Measurements from ENCODE around the gene FRMD7. TPM values are rescaled to one million over a fixed set of nuclear protein-coding genes. Genes with fewer than 3 reads are reported as not detected.

FRMD7 gene
- total RNA-seq, 6 experiments from 2014 or later: 0.07 to 0.18 (median 0.09) TPM; not detected in 3

DNA sequence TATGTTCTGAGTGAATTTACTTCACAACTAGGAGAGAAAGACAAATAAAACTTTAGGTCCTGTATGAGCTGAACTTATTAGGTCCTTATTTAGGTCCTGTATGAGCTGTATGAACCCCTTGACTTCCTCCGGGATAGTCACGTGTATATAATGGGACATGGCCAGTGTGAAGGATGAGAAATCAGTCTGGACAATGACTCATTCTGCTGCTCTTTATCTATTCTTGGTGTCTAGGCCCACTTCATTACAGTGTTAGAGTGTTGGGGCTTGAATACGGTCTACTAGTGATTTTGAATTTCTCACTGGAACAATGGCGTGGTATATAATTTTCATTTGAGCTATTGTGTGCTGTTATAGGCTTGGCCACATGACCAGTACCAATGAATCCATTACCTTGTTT lies 82.9 kb downstream of the FRMD7 start:
- no peak for ATAC-seq
- no peak for DNase-seq
- Histone ChIP-seq H3K36me3 (no peaks in the 10 kb centered on the region), H3K4me3 (no peak overlapping the region), H3K4me1 (no peaks in the 10 kb centered on the region), H3K27ac (no peak overlapping the region), H3K9me3 (no peaks in the 10 kb centered on the region), H3K27me3 (no peaks in the 10 kb centered on the region)
- intact Hi-C loops (cut with DNase I): no loop called here
- 50% methylated on average over 4 of the region's 4 CpGs for WGBS (ENCODE audit: insufficient coverage, low coverage, low lambda C conversion rate, missing lambda C conversion rate)
- TF ChIP-seq, protein P1, sequence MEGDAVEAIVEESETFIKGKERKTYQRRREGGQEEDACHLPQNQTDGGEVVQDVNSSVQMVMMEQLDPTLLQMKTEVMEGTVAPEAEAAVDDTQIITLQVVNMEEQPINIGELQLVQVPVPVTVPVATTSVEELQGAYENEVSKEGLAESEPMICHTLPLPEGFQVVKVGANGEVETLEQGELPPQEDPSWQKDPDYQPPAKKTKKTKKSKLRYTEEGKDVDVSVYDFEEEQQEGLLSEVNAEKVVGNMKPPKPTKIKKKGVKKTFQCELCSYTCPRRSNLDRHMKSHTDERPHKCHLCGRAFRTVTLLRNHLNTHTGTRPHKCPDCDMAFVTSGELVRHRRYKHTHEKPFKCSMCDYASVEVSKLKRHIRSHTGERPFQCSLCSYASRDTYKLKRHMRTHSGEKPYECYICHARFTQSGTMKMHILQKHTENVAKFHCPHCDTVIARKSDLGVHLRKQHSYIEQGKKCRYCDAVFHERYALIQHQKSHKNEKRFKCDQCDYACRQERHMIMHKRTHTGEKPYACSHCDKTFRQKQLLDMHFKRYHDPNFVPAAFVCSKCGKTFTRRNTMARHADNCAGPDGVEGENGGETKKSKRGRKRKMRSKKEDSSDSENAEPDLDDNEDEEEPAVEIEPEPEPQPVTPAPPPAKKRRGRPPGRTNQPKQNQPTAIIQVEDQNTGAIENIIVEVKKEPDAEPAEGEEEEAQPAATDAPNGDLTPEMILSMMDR (IDR thresholded peaks at IDR 0.05): no peak

DNA sequence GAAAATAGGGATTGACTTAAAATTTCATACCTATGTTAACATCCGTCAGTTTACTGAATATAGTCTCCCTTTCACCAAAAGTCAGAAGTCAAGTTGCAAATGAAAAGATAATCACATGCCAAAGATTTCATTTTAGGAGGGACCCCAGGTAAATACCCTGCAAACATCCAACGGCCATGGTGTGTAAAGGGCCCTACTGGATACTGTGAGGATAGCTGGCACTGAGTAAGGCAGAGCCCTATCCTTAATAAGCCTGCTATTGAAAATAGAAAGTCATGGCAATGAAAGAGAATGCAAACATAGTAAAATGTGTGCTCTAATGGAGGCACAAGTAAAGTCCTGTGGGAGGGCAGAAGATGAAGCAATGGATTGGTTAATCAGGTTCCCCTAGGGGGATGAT lies 83.8 kb downstream of the FRMD7 start:
- Histone ChIP-seq H3K27me3 (no peaks in the 10 kb centered on the region), H3K9me3 (no peaks in the 10 kb centered on the region), H3K36me3 (no peaks in the 10 kb centered on the region), H3K4me1 (no peaks in the 10 kb centered on the region), H3K4me3 (no peak overlapping the region), H3K27ac (no peak overlapping the region)
- ATAC-seq (no peak), DNase-seq (no peak)
- WGBS (ENCODE audit: insufficient coverage, low coverage, low lambda C conversion rate, missing lambda C conversion rate): 59% methylated on average over 2 of the region's 2 CpGs
- TF ChIP-seq POLR2A (IDR thresholded peaks at IDR 0.05): no peak
- TF ChIP-seq, protein P1 (IDR thresholded peaks at IDR 0.05): no peak
- intact Hi-C loops (cut with DNase I): no loop called here

DNA sequence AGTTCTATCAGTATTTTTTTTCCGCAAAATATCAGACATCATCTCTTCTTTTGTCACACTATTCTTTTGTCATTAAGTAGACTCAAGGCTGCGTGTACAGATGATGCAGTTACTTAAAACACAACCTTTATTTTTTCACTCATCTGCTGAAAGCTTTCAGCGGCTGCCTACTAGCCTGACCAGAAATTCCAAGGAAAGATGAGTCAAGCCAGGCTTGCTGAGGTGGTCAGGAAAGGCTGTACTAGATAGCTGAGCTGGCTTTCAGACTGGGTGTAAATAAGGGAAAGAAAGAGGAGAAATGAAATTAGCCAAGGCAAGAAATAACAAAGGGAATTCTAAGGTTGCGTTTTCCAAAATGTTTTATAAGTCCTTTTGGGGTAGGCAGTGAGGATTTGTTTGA lies 86.8 kb downstream of the FRMD7 start:
- intact Hi-C loops (cut with DNase I): no loop called here
- no peaks in the 10 kb centered on the region for H3K27me3 ChIP-seq
- no peaks in the 10 kb centered on the region for H3K36me3 ChIP-seq
- H3K27ac ChIP-seq: no peak overlapping the region
- WGBS (ENCODE audit: insufficient coverage, low coverage, low lambda C conversion rate, missing lambda C conversion rate): 58% methylated on average over 4 of the region's 4 CpGs
- DNase-seq (no peak), ATAC-seq (no peak)
- H3K4me1 ChIP-seq: no peaks in the 10 kb centered on the region
- H3K9me3 ChIP-seq: no peaks in the 10 kb centered on the region
- TF ChIP-seq, protein P1 (IDR thresholded peaks at IDR 0.05): no peak
- no peak for TF ChIP-seq POLR2A (IDR thresholded peaks at IDR 0.05)
- H3K4me3 ChIP-seq: no peak overlapping the region

DNA sequence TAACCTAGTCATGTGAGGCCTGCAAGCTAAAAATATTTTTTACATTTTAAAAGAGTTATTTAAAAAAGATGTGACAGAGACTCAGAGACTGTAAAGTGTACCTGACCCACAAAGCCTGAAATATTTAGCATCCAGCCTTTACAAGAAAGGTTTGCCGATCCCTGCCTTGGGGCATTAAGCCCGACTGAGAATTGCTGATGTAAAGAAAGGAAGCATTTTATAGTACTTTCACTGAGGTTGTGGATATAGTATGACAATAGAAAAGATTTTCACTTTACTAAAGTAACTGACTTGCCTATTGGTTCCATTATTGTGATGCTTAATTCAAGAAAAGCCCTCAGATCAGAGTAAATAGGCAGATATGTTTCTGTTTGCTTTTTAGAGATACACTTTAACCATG lies 87.8 kb downstream of the FRMD7 start:
- no peaks in the 10 kb centered on the region for H3K4me1 ChIP-seq
- H3K4me3 ChIP-seq: no peak overlapping the region
- no peak for DNase-seq
- WGBS (ENCODE audit: insufficient coverage, low coverage, low lambda C conversion rate, missing lambda C conversion rate): 63% methylated on average over 2 of the region's 2 CpGs
- ATAC-seq: no peak
- no peaks in the 10 kb centered on the region for H3K9me3 ChIP-seq
- H3K27ac ChIP-seq: no peak overlapping the region
- intact Hi-C loops (cut with DNase I): no loop called here
- H3K36me3 ChIP-seq: no peaks in the 10 kb centered on the region
- TF ChIP-seq POLR2A (IDR thresholded peaks at IDR 0.05): no peak
- TF ChIP-seq, protein P1 (IDR thresholded peaks at IDR 0.05): no peak
- H3K27me3 ChIP-seq: no peaks in the 10 kb centered on the region

DNA sequence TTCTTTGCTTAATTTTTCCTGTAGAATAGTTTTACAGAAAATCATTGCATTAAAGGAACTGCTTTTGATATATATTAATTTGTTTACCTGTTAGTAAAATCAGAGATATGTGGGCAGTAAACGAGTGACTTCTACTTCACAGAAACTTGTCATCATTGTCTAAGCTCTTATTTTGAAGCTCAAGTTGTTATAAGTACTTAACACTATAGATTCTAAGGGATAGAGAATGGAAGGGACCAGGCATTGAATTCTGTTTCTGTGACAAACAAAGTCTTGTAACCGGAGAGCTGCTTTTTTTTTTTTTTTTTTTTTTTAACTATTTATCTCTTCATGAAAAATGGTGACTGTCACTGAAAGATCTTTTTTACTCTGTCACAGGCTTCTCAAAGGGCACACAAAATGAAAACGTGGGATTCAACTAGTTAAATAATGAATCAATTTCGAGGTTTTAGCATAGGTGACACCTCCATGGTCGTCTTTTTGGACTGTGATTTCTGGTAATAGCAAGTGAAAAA lies 90.3 kb downstream of the FRMD7 start:
- ATAC-seq: no peak
- intact Hi-C loops (cut with DNase I): no loop called here
- Histone ChIP-seq H3K4me3 (no peak overlapping the region), H3K27ac (no peak overlapping the region), H3K4me1 (no peaks in the 10 kb centered on the region), H3K27me3 (no peaks in the 10 kb centered on the region), H3K36me3 (no peaks in the 10 kb centered on the region), H3K9me3 (no peaks in the 10 kb centered on the region)
- WGBS (ENCODE audit: insufficient coverage, low coverage, low lambda C conversion rate, missing lambda C conversion rate): 25% methylated on average over 5 of the region's 5 CpGs
- DNase-seq: no peak
- no peak for TF ChIP-seq POLR2A (IDR thresholded peaks at IDR 0.05)
- TF ChIP-seq, protein P1 (IDR thresholded peaks at IDR 0.05): no peak

Measured in right lobe of liver (tissue), 6 donors.